K562 (cell line): ENCODE results near the gene TTC21A. TPM values are rescaled to one million over a fixed set of nuclear protein-coding genes. Genes with fewer than 3 reads are reported as not detected.

ENCODE experiments used
- ATAC-seq: fragments of 200-7000 bp; cut with Tn5 transposase; 3 replicates; pipeline ENCODE4 v1.9.1; 2020; ENCODE audit warnings: moderate library complexity
- BruUV-seq: library from RNA; stranded (reverse); fragments of 400-500 nt; replicated peaks from 2 replicates; lab custom pipeline; 2021; lab: Mats Ljungman, UMichigan
- CTCF ChIA-PET: fragments of 300-600 bp; formaldehyde crosslinking; extraction: SDS; loops from one replicate; lab custom pipeline; 2021; ENCODE audit warnings: low intra/inter-chr PET ratio; lab: Yijun Ruan, JAX
- POLR2A ChIA-PET: fragments of 300-600, 350-650 bp; sonication (Branson Sonifier 250); formaldehyde crosslinking; extraction: SDS; loops from one replicate; lab custom pipeline; 2021; ENCODE audit warnings: antibody characterized with exemption, inconsistent platforms; lab: Yijun Ruan, JAX
- DNase-seq, 4 experiments: peaks; one replicate each; pipeline versions ENCODE4 v3.0.0 to v3.0.0-alpha.2; 2011 to 2018; ENCODE audit warnings: low spot score in 3 of 4, mixed read lengths in 3 of 4; ENCODE audit errors: extremely low read depth in 1 of 4
- FAIRE-seq: peaks from 2 replicates; lab custom pipeline; 2011; peaks lifted over from hg19 to GRCh38; lab: Jason Lieb, UNC
- H2AFZ ChIP-seq: 2 replicates; pipeline ENCODE4 v1.6.0; 2011; ENCODE audit warnings: low read depth, low read length, control low read depth, inconsistent platforms
- H3K27ac ChIP-seq: fragments of 200-600 bp; 3 replicates; pipeline ENCODE4 v1.8.0; 2011; ENCODE audit warnings: low read depth, mild to moderate bottlenecking, control low read depth, inconsistent platforms, low read length, moderate library complexity, mixed read lengths; ENCODE audit errors: extremely low read depth
- H3K27me3 ChIP-seq, 2 experiments: fragments of 300-600 bp in 1 of 2; 2 replicates in 1 of 2; 3 replicates in 1 of 2; pipeline versions ENCODE4 v1.6.0 to v1.8.0; 2011; ENCODE audit warnings: inconsistent platforms in 2 of 2, low read length in 2 of 2, mild to moderate bottlenecking in 1 of 2, mixed read lengths in 1 of 2, moderate library complexity in 1 of 2; ENCODE audit not compliant: control insufficient read depth in 2 of 2, insufficient read depth in 2 of 2
- H3K36me3 ChIP-seq: fragments of 300-600 bp; 3 replicates; pipeline ENCODE4 v1.8.0; 2011; ENCODE audit warnings: mild to moderate bottlenecking, low read length, inconsistent platforms; ENCODE audit not compliant: control insufficient read depth, insufficient read depth
- H3K4me1 ChIP-seq, 2 experiments: fragments of 200-600 bp in 1 of 2; replicated peaks in 1 of 2; 2 replicates in 1 of 2; 3 replicates in 1 of 2; pipeline versions ENCODE4 v1.5.1 to v1.8.0; 2011; ENCODE audit warnings: inconsistent platforms in 2 of 2, low read length in 2 of 2, mild to moderate bottlenecking in 1 of 2, mixed read lengths in 1 of 2, moderate library complexity in 1 of 2; ENCODE audit not compliant: control insufficient read depth in 2 of 2, insufficient read depth in 2 of 2
- H3K4me2 ChIP-seq: 2 replicates; pipeline ENCODE4 v1.6.1; 2011; ENCODE audit warnings: low read length, control low read depth, inconsistent platforms, mixed read lengths; ENCODE audit not compliant: insufficient read depth
- H3K4me3 ChIP-seq: fragments of 200-600 bp; sonication (generic), shearing (Covaris generic); 2 replicates; pipeline ENCODE4 v1.5.1; 2016; ENCODE audit warnings: control low read depth, inconsistent platforms
- H3K79me2 ChIP-seq: fragments of 200-600 bp; 3 replicates; pipeline ENCODE4 v1.8.0; 2011; ENCODE audit warnings: low read length, inconsistent platforms; ENCODE audit not compliant: control insufficient read depth, insufficient read depth
- H3K9ac ChIP-seq, 2 experiments: 2 replicates each; pipeline versions ENCODE4 v1.6.0 to v1.6.1; 2011; ENCODE audit warnings: low read depth in 2 of 2, low read length in 2 of 2, control low read depth in 1 of 2, inconsistent platforms in 1 of 2, mild to moderate bottlenecking in 1 of 2, mixed read lengths in 1 of 2; ENCODE audit not compliant: insufficient read depth in 1 of 2
- H3K9me1 ChIP-seq: one replicate; pipeline ENCODE4 v1.6.0; 2011; ENCODE audit warnings: inconsistent platforms, mild to moderate bottlenecking, low read length, moderate library complexity; ENCODE audit not compliant: control insufficient read depth, insufficient read depth
- H3K9me3 ChIP-seq: replicated peaks from 2 replicates; pipeline ENCODE4 v1.5.1; 2011; ENCODE audit warnings: low read depth, low read length, inconsistent platforms; ENCODE audit not compliant: control insufficient read depth, insufficient read depth
- H4K20me1 ChIP-seq: replicated peaks from 2 replicates; pipeline ENCODE4 v1.6.1; 2011; ENCODE audit warnings: low read length, inconsistent platforms, mixed read lengths; ENCODE audit not compliant: control insufficient read depth, insufficient read depth
- HIVEP1 ChIP-seq: fragments of 250-450 bp; sonication (Bioruptor Pico); IDR thresholded peaks from 2 replicates; pipeline ENCODE4 v1.4.0; 2020; ENCODE audit warnings: mild to moderate bottlenecking
- NR2C1 ChIP-seq, 2 experiments: fragments of 450-650 bp; IDR thresholded peaks; 2 replicates each; pipeline ENCODE4 v1.6.1; 2017; ENCODE audit warnings: mild to moderate bottlenecking in 2 of 2, antibody characterized with exemption in 1 of 2, inconsistent platforms in 1 of 2, missing compliant biosample characterization in 1 of 2, missing genetic modification characterization in 1 of 2
- RAD21 ChIP-seq, 2 experiments: fragments of 250-450 bp in 1 of 2; fragments of 450-650 bp in 1 of 2; sonication (Bioruptor Pico) in 1 of 2; formaldehyde crosslinking in 1 of 2; IDR thresholded peaks in 1 of 2; conservative IDR thresholded peaks in 1 of 2; 2 replicates each; pipeline versions ENCODE4 v1.4.0 to v1.8.0; 2020 to 2022; ENCODE audit warnings: mild to moderate bottlenecking in 2 of 2, moderate library complexity in 1 of 2
- ZNF263 ChIP-seq: sonication (generic); formaldehyde crosslinking; IDR thresholded peaks from 2 replicates; pipeline ENCODE4 v1.8.0; 2022; ENCODE audit warnings: mild to moderate bottlenecking, missing genetic modification reagents, borderline replicate concordance
- ZNF695 ChIP-seq: fragments of 450-650 bp; formaldehyde crosslinking; IDR thresholded peaks from 2 replicates; pipeline ENCODE4 v1.4.0; 2020; ENCODE audit warnings: mild to moderate bottlenecking, moderate library complexity
- WGBS: fragments of 100-300 bp; shearing (Covaris generic); methylation state at CpG from one replicate; pipeline ENCODE4 v1.1.6; 2016; ENCODE audit warnings: low coverage, mixed read lengths; ENCODE audit not compliant: insufficient coverage; ENCODE audit errors: missing lambda C conversion rate; 5-methylcytosine and 5-hydroxymethylcytosine counted together
- in situ Hi-C: fragments of 300-500 bp; cut with MboI; formaldehyde crosslinking; loops from 4 replicates; pipeline ENCODE4 v1.15.0; 2018; ENCODE audit warnings: inconsistent platforms, mixed read lengths
- intact Hi-C: fragments of 100-400 bp; cut with micrococcal nuclease; formaldehyde crosslinking; loops from 2 replicates; pipeline ENCODE4 v1.14.2; 2022
- polyA plus RNA-seq, 8 experiments: library from polyadenylated mRNA; depleted of rRNA in 4 of 8; stranded (reverse) in 5 of 8; unstranded in 3 of 8; fragments of >200 nt; fragmentation: Nextera tagmentation in 2 of 8; fragmentation: Illumina TruSeq in 1 of 8; extraction: Ambion mirVana in 2 of 8; extraction: Trizol in 1 of 8; gene quantifications; 2 replicates each; pipeline versions ENCODE4 v1.2.1 to v1.2.3, GENCODE V29; 2011 to 2014; ENCODE audit warnings: inconsistent platforms in 1 of 8, missing spikeins in 1 of 8
- total RNA-seq, 7 experiments: library from RNA; depleted of rRNA in 6 of 7; stranded (reverse); fragments of >200 nt in 6 of 7; fragmentation: Illumina TruSeq in 2 of 7; extraction: Trizol in 2 of 7; gene quantifications; 2 replicates each; pipeline versions ENCODE4 v1.2.1 to v1.2.3, GENCODE V29; 2011 to 2021; ENCODE audit warnings: low replicate concordance in 1 of 7
- TF ChIP-seq, protein P1 (sequence below): sonication (generic); formaldehyde crosslinking; IDR thresholded peaks from 2 replicates; pipeline ENCODE4 v1.8.0; 2022; ENCODE audit warnings: missing genetic modification reagents, mild to moderate bottlenecking, borderline replicate concordance
- TF ChIP-seq, protein P2 (sequence below): fragments of 450-650 bp; conservative IDR thresholded peaks from 2 replicates; pipeline ENCODE4 v1.6.1; 2016; ENCODE audit warnings: missing genetic modification characterization, low read depth, mild to moderate bottlenecking, control low read depth, missing compliant biosample characterization
- TF ChIP-seq, protein P3 (sequence below): sonication (generic); IDR thresholded peaks from 2 replicates; pipeline ENCODE4 v1.6.1; 2016
- TF ChIP-seq, protein P4 (sequence below): IDR thresholded peaks from 2 replicates; pipeline ENCODE4 v1.6.1; 2011; ENCODE audit not compliant: insufficient read length; ENCODE audit errors: extremely low read depth
- TF ChIP-seq, protein P5 (sequence below): fragments of 450-650 bp; IDR thresholded peaks from 2 replicates; pipeline ENCODE4 v1.6.1; 2017; ENCODE audit warnings: antibody characterized with exemption, mild to moderate bottlenecking

The TTC21A gene
- total and polyA plus RNA-seq, 9 of the 15 experiments (the other 6 are each of a cell fraction or from before 2014, with no cell fraction given): 0.22 to 1.4 (median 0.70) TPM

DNA sequence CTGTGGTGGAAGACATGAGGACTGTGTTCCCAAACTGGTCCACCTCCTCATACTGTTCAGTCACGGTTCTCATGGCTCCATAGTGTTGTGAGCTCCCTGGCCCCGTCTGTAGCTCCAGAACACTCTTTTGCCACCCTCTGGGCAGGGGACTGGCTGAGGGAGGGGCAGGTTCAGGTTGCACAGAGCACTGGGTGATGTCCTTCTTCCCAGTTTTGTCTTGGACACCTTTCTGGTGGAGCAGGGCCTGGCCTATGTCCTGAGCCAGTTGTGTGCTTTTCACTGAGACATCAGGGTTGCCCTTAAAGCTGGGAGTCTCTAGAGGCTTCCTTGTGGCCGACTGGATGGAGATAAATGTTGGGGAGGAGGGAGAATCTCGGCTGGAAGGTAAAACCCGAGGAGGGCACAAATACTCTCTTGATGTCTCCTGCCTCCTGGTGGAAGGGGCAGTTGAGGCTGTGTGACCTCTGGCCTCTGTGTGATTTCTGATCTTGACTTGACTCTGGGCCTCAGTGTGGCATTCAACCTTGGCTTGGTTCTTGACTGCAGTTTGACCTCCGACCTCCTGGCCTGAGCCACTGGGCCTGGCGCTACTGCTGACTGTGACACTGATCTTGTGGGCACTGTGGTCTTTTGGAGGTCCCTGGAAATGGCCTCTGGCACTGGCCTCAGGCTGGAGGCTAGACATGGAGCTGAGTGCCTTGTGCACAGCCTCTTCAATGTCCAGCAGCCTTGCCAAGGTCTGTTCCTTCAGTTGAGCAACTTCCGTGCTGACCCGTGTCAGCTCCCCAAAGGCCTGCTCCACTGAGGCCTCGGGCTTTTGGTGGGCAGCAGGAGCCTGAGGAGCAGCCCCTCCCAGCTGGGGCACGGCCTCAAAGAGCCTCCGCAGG lies 76.8 kb downstream of the TTC21A start:
- in situ Hi-C loops: no loop called here
- CTCF ChIA-PET: interaction anchor here (2.1 kb wide), 1 partner anchor 58 kb away, joined by 10 read pairs; no protein-coding TSS in a partner anchor
- no TSS peak for BruUV-seq
- no peak for TF ChIP-seq HIVEP1
- TF ChIP-seq, protein P1, sequence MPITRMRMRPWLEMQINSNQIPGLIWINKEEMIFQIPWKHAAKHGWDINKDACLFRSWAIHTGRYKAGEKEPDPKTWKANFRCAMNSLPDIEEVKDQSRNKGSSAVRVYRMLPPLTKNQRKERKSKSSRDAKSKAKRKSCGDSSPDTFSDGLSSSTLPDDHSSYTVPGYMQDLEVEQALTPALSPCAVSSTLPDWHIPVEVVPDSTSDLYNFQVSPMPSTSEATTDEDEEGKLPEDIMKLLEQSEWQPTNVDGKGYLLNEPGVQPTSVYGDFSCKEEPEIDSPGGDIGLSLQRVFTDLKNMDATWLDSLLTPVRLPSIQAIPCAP (CRISPR knock-in tag): no peak
- TF ChIP-seq ZNF263: peak; percentile 88
- TF ChIP-seq, protein P2, sequence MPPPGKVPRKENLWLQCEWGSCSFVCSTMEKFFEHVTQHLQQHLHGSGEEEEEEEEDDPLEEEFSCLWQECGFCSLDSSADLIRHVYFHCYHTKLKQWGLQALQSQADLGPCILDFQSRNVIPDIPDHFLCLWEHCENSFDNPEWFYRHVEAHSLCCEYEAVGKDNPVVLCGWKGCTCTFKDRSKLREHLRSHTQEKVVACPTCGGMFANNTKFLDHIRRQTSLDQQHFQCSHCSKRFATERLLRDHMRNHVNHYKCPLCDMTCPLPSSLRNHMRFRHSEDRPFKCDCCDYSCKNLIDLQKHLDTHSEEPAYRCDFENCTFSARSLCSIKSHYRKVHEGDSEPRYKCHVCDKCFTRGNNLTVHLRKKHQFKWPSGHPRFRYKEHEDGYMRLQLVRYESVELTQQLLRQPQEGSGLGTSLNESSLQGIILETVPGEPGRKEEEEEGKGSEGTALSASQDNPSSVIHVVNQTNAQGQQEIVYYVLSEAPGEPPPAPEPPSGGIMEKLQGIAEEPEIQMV (tag): no peak
- TF ChIP-seq RAD21 (CRISPR knock-in tag; conservative IDR thresholded peaks at IDR 0.05 in 1 of 2, IDR thresholded peaks at IDR 0.05 in 1 of 2): peak; percentile 46 to 77
- TF ChIP-seq, protein P3, sequence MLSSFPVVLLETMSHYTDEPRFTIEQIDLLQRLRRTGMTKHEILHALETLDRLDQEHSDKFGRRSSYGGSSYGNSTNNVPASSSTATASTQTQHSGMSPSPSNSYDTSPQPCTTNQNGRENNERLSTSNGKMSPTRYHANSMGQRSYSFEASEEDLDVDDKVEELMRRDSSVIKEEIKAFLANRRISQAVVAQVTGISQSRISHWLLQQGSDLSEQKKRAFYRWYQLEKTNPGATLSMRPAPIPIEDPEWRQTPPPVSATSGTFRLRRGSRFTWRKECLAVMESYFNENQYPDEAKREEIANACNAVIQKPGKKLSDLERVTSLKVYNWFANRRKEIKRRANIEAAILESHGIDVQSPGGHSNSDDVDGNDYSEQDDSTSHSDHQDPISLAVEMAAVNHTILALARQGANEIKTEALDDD: no peak
- TF ChIP-seq, protein P4, sequence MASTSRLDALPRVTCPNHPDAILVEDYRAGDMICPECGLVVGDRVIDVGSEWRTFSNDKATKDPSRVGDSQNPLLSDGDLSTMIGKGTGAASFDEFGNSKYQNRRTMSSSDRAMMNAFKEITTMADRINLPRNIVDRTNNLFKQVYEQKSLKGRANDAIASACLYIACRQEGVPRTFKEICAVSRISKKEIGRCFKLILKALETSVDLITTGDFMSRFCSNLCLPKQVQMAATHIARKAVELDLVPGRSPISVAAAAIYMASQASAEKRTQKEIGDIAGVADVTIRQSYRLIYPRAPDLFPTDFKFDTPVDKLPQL: no peak
- TF ChIP-seq ZNF695 (CRISPR knock-in tag): no peak
- peak; percentile 79 for TF ChIP-seq NR2C1 (IDR thresholded peaks at IDR 0.05)
- peak; percentile 89 for TF ChIP-seq NR2C1 (tag; IDR thresholded peaks at IDR 0.05)
- TF ChIP-seq, protein P5, sequence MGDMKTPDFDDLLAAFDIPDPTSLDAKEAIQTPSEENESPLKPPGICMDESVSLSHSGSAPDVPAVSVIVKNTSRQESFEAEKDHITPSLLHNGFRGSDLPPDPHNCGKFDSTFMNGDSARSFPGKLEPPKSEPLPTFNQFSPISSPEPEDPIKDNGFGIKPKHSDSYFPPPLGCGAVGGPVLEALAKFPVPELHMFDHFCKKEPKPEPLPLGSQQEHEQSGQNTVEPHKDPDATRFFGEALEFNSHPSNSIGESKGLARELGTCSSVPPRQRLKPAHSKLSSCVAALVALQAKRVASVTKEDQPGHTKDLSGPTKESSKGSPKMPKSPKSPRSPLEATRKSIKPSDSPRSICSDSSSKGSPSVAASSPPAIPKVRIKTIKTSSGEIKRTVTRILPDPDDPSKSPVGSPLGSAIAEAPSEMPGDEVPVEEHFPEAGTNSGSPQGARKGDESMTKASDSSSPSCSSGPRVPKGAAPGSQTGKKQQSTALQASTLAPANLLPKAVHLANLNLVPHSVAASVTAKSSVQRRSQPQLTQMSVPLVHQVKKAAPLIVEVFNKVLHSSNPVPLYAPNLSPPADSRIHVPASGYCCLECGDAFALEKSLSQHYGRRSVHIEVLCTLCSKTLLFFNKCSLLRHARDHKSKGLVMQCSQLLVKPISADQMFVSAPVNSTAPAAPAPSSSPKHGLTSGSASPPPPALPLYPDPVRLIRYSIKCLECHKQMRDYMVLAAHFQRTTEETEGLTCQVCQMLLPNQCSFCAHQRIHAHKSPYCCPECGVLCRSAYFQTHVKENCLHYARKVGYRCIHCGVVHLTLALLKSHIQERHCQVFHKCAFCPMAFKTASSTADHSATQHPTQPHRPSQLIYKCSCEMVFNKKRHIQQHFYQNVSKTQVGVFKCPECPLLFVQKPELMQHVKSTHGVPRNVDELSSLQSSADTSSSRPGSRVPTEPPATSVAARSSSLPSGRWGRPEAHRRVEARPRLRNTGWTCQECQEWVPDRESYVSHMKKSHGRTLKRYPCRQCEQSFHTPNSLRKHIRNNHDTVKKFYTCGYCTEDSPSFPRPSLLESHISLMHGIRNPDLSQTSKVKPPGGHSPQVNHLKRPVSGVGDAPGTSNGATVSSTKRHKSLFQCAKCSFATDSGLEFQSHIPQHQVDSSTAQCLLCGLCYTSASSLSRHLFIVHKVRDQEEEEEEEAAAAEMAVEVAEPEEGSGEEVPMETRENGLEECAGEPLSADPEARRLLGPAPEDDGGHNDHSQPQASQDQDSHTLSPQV: no peak

More for the DNA sequence above, 76.8 kb downstream of the TTC21A start:
- H4K20me1 ChIP-seq: no peaks in the 10 kb centered on the region
- H3K79me2 ChIP-seq: no peaks in the 10 kb centered on the region
- no peak overlapping the region for H3K4me2 ChIP-seq
- 46% methylated on average over 12 of the region's 12 CpGs for WGBS
- H3K9me1 ChIP-seq: no peaks in the 10 kb centered on the region
- H3K9me3 ChIP-seq: no peaks in the 10 kb centered on the region
- FAIRE-seq (peak; percentile 70), ATAC-seq (no peak), DNase-seq (no peak)
- peaks cover 11 to 20% of the 10 kb centered on the region in 2 experiments; a peak in 4 of 5 replicates for H3K27me3 ChIP-seq
- no peak overlapping the region for H3K4me3 ChIP-seq
- intact Hi-C loops: loop anchor here (1.0 kb wide), 1 partner anchor 58 kb away; no protein-coding TSS in a partner anchor
- POLR2A ChIA-PET: interaction anchor here (0.7 to 2.4 kb wide), 8 partner anchors 8 to 222 kb away, joined by 3 to 9 read pairs (median 4); partner anchors contain the start of gene RPSA
- no peak overlapping the region for H3K27ac ChIP-seq
- H3K9ac ChIP-seq: peak overlapping the region in 1 of 2 experiments; percentile 69; a peak in 2 of 4 replicates
- no peak overlapping the region for H2AFZ ChIP-seq
- no peaks in the 10 kb centered on the region for H3K36me3 ChIP-seq
- peaks cover 17 to 49% of the 10 kb centered on the region in 2 experiments for H3K4me1 ChIP-seq
